SU-DHL-6 (cell line): ENCODE measurements around the gene ZFTA.

Experiments used
- H2AFZ ChIP-seq: fragments of 200-600 bp; sonication (generic); 2 replicates; pipeline ENCODE4 v1.6.1; 2014; ENCODE audit warnings: low read depth, mild to moderate bottlenecking, moderate library complexity, mixed read lengths, antibody characterized with exemption, low read length; ENCODE audit not compliant: severe bottlenecking
- H3F3A ChIP-seq: fragments of 200-600 bp; shearing (Covaris generic); 2 replicates; pipeline ENCODE4 v1.6.0; 2016; ENCODE audit warnings: antibody characterized with exemption, mild to moderate bottlenecking; ENCODE audit not compliant: insufficient read depth
- H3K27ac ChIP-seq: fragments of 200-600 bp; sonication (generic); 2 replicates; pipeline ENCODE4 v1.5.1; 2016; ENCODE audit warnings: low read depth, mild to moderate bottlenecking, low read length, moderate library complexity, mixed read lengths
- H3K27me3 ChIP-seq: fragments of 200-600 bp; sonication (generic), shearing (Covaris generic); 2 replicates; pipeline ENCODE4 v1.6.0; 2014; ENCODE audit warnings: mild to moderate bottlenecking, low read length
- H3K36me3 ChIP-seq: fragments of 200-600 bp; sonication (generic); 2 replicates; pipeline ENCODE4 v1.6.1; 2014; ENCODE audit warnings: mild to moderate bottlenecking, low read length, mixed read lengths
- H3K4me2 ChIP-seq: fragments of 300-600, 200-600 bp; shearing (Covaris generic), sonication (generic); 2 replicates; pipeline ENCODE4 v1.6.0; 2014; ENCODE audit warnings: low read length, low read depth, mild to moderate bottlenecking; ENCODE audit not compliant: poor library complexity, severe bottlenecking
- H3K4me3 ChIP-seq: fragments of 200-600 bp; sonication (generic); 2 replicates; pipeline ENCODE4 v1.5.1; 2014; ENCODE audit warnings: antibody characterized with exemption, low read length, mild to moderate bottlenecking, mixed read lengths; ENCODE audit not compliant: insufficient read depth, poor library complexity, severe bottlenecking
- H3K79me2 ChIP-seq: fragments of 200-600 bp; sonication (generic); 2 replicates; pipeline ENCODE4 v1.6.1; 2014; ENCODE audit warnings: mild to moderate bottlenecking, low read length, moderate library complexity; ENCODE audit not compliant: insufficient read depth
- H3K9ac ChIP-seq: fragments of 200-600 bp; sonication (generic); 2 replicates; pipeline ENCODE4 v1.7.0; 2014; ENCODE audit warnings: mild to moderate bottlenecking, low read length
- H3K9me2 ChIP-seq: fragments of 200-600 bp; sonication (generic); replicated peaks from 2 replicates; pipeline ENCODE4 v1.6.1; 2014; ENCODE audit warnings: low read length; ENCODE audit not compliant: insufficient read depth
- H3K9me3 ChIP-seq: fragments of 200-600 bp; sonication (generic); 2 replicates; pipeline ENCODE4 v1.6.1; 2014; ENCODE audit warnings: low read length, mixed read lengths; ENCODE audit not compliant: insufficient read depth
- H4K20me1 ChIP-seq: fragments of 200-600 bp; sonication (generic); 2 replicates; pipeline ENCODE4 v1.6.1; 2014; ENCODE audit warnings: low read depth, mild to moderate bottlenecking, antibody characterized with exemption, low read length, moderate library complexity, mixed read lengths
- EZH2phosphoT487 ChIP-seq: fragments of 200-600 bp; sonication (generic), shearing (Covaris generic); conservative IDR thresholded peaks from 2 replicates; pipeline ENCODE4 v1.6.1; 2018; ENCODE audit warnings: mild to moderate bottlenecking, antibody characterized with exemption, low read length, moderate library complexity, mixed read lengths
- TF ChIP-seq, protein P1 (sequence below): fragments of 200-600 bp; sonication (generic); IDR thresholded peaks from one replicate; pipeline ENCODE4 v1.5.1; 2017; ENCODE audit warnings: antibody characterized with exemption, mild to moderate bottlenecking, low read length, moderate library complexity; ENCODE audit not compliant: insufficient read depth, poor library complexity, severe bottlenecking

The ZFTA gene

DNA sequence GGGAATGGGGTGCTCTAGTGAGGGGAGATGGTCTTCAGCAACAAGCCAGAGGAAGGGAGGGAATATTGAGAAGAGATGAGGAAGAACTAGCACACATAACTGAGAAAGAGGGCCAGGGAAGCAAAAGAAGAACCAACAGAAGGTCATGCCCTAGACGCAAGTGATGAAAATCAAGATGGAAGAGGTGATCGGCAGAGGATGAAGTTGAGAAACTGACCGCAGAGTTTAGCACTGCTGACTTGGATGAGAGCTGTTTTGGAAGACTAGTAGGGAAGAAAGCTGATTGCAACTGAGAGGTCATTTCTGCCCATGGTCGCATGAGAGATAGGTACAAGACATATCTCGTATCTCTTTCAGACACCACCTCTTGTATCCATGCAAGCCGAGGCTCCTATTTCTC, 47.6 kb upstream of the ZFTA start:
- Histone ChIP-seq H3K79me2 (peaks cover 36% of the 10 kb centered on the region), H3K36me3 (0 out of 2 replicates have a peak, but pooled peaks cover under 1% of the 10 kb centered on the region), H3K27ac (no peak overlapping the region), H4K20me1 (0 out of 2 replicates have a peak, but pooled peaks cover 5% of the 10 kb centered on the region), H3K4me2 (no peak overlapping the region), H3K4me3 (no peak overlapping the region), H3K9ac (no peak overlapping the region), H3K9me2 (no peaks in the 10 kb centered on the region), H3K9me3 (no peaks in the 10 kb centered on the region), H3K27me3 (no peaks in the 10 kb centered on the region), H3F3A (no peaks in the 10 kb centered on the region), H2AFZ (no peak overlapping the region)
- no peak for TF ChIP-seq EZH2phosphoT487
- TF ChIP-seq, protein P1, sequence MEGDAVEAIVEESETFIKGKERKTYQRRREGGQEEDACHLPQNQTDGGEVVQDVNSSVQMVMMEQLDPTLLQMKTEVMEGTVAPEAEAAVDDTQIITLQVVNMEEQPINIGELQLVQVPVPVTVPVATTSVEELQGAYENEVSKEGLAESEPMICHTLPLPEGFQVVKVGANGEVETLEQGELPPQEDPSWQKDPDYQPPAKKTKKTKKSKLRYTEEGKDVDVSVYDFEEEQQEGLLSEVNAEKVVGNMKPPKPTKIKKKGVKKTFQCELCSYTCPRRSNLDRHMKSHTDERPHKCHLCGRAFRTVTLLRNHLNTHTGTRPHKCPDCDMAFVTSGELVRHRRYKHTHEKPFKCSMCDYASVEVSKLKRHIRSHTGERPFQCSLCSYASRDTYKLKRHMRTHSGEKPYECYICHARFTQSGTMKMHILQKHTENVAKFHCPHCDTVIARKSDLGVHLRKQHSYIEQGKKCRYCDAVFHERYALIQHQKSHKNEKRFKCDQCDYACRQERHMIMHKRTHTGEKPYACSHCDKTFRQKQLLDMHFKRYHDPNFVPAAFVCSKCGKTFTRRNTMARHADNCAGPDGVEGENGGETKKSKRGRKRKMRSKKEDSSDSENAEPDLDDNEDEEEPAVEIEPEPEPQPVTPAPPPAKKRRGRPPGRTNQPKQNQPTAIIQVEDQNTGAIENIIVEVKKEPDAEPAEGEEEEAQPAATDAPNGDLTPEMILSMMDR: no peak

DNA sequence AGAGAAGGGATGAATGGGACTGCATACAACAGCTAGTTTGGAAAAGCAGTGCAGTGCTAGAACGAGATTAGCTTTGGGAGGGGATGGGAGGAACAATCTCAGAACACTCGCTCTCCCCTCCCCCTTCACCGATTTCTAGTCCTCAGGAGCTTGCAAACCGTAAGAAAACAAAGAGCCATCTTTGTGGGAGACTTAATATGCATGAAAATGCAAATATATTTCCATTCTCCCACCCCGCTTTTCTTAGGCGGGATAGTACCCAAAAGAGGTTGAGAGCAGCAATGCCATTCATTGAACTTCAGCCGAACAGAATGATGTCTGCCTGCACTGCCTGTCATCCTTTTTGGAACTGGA, 45.8 kb upstream of the ZFTA start:
- Histone ChIP-seq H3K36me3 (no peaks in the 10 kb centered on the region), H3K9ac (peak overlapping the region; percentile 86), H3K27me3 (no peaks in the 10 kb centered on the region), H3K79me2 (peaks cover 36% of the 10 kb centered on the region), H3K4me2 (peak overlapping the region; percentile 83), H3K9me3 (no peaks in the 10 kb centered on the region), H4K20me1 (0 out of 2 replicates have a peak, but pooled peaks cover 5% of the 10 kb centered on the region), H3K4me3 (peak overlapping the region; percentile 80), H3F3A (no peaks in the 10 kb centered on the region), H2AFZ (no peak overlapping the region), H3K27ac (peak overlapping the region; percentile 56), H3K9me2 (no peaks in the 10 kb centered on the region)
- TF ChIP-seq, protein P1: no peak
- TF ChIP-seq EZH2phosphoT487: no peak

DNA sequence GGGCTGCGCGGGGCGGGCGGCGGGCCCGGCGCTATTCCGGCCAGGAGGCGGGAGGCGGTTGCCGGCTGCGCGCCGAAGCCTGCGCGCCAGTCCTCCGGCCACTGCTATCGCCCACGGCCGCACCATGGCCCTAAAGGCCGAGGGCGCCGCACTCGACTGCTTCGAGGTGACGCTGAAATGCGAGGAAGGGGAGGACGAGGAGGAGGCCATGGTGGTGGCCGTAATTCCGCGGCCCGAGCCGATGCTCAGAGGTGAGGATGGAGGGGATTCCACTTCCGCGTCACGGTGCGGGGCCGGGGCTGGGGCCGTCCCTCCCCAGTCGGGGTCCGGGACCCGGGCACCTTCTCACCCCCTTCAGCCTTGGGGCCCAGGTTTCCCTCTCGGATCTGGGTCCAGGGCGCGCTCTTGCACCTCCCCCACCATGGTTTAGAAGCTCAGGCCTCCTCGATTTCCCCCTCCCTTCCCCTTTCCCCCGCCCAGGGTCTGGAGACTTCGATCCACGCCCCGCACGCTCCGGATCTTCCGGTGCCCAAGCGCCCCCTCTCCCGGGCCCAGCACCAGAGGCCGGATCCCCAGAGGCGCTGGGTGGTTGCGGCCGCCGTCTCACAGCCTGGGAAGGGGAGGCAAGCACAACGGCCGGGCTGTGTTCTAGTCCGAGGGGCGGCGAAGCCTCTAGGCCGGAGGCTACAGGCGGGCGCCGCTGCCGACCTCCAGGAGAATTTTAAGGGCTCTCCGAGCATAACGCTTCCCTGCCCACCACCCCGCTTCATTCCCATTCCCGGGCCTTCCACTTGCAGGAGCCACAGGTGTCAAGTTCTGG, 45.2 kb upstream of the ZFTA start:
- H3K36me3 ChIP-seq: no peaks in the 10 kb centered on the region

More for the DNA sequence above, 45.2 kb upstream of the ZFTA start:
- Histone ChIP-seq H3K9me3 (no peaks in the 10 kb centered on the region), H2AFZ (peak overlapping the region; percentile 42), H3K9me2 (no peaks in the 10 kb centered on the region), H4K20me1 (0 out of 2 replicates have a peak, but pooled peaks cover 5% of the 10 kb centered on the region), H3K9ac (peak overlapping the region; percentile 86), H3K27me3 (no peaks in the 10 kb centered on the region), H3K4me3 (peak overlapping the region; percentile 80), H3K79me2 (peaks cover 36% of the 10 kb centered on the region), H3F3A (no peaks in the 10 kb centered on the region), H3K4me2 (peak overlapping the region; percentile 83), H3K27ac (peak overlapping the region; percentile 56)
- no peak for TF ChIP-seq EZH2phosphoT487
- TF ChIP-seq, protein P1: no peak
